AG04450 (cell line): ENCODE data around the gene DYNC1I1. TPM values are rescaled to one million over a fixed set of nuclear protein-coding genes. Genes with fewer than 3 reads are reported as not detected.

Source experiments
- CTCF ChIA-PET: fragments of 300-600, 350-600 bp; formaldehyde crosslinking; extraction: SDS; loops from one replicate; lab custom pipeline; 2022; ENCODE audit warnings: antibody characterized with exemption, inconsistent platforms; lab: Charles Lee
- POLR2A ChIA-PET: fragments of 350-600 bp; formaldehyde crosslinking; extraction: SDS; loops from one replicate; lab custom pipeline; 2021; ENCODE audit warnings: antibody characterized with exemption, inconsistent platforms; lab: Yijun Ruan, JAX
- DNase-seq: peaks from one replicate; pipeline ENCODE4 v3.0.0-alpha.2; 2011; ENCODE audit warnings: low read depth, low spot score
- H3K27ac ChIP-seq: one replicate; pipeline ENCODE4 v1.5.1; 2012; ENCODE audit warnings: low read depth, low read length, control low read depth
- H3K27me3 ChIP-seq: one replicate; pipeline ENCODE4 v1.6.0; 2012; ENCODE audit warnings: low read length; ENCODE audit not compliant: control insufficient read depth, insufficient read depth
- H3K4me3 ChIP-seq: 2 replicates; pipeline ENCODE4 v1.5.1; 2011; ENCODE audit warnings: mild to moderate bottlenecking, low read depth, low read length, control low read depth
- H3K9me3 ChIP-seq: 2 replicates; pipeline ENCODE4 v1.5.1; 2012; ENCODE audit warnings: low read length; ENCODE audit not compliant: control insufficient read depth, insufficient read depth
- polyA plus RNA-seq: library from polyadenylated mRNA; depleted of rRNA; stranded (reverse); fragments of >200 nt; gene quantifications from 2 replicates; pipeline ENCODE4 v1.2.3, GENCODE V29; 2011
- TF ChIP-seq, protein P1 (sequence below): IDR thresholded peaks from 2 replicates; pipeline ENCODE4 v1.5.1; 2011; ENCODE audit warnings: low read depth, low read length, control low read depth, inconsistent platforms

The DYNC1I1 gene
- polyA plus RNA-seq, 1 experiment: 0.06 TPM

GRCh38 chr7:95777269-95777668 is 4.9 kb downstream of the DYNC1I1 start:
- H3K27me3 ChIP-seq: peaks cover 11% of the 10 kb centered on the region
- ChIA-PET POLR2A (no interaction called here), CTCF (no interaction called here)
- TF ChIP-seq, protein P1, sequence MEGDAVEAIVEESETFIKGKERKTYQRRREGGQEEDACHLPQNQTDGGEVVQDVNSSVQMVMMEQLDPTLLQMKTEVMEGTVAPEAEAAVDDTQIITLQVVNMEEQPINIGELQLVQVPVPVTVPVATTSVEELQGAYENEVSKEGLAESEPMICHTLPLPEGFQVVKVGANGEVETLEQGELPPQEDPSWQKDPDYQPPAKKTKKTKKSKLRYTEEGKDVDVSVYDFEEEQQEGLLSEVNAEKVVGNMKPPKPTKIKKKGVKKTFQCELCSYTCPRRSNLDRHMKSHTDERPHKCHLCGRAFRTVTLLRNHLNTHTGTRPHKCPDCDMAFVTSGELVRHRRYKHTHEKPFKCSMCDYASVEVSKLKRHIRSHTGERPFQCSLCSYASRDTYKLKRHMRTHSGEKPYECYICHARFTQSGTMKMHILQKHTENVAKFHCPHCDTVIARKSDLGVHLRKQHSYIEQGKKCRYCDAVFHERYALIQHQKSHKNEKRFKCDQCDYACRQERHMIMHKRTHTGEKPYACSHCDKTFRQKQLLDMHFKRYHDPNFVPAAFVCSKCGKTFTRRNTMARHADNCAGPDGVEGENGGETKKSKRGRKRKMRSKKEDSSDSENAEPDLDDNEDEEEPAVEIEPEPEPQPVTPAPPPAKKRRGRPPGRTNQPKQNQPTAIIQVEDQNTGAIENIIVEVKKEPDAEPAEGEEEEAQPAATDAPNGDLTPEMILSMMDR: no peak
- H3K9me3 ChIP-seq: no peaks in the 10 kb centered on the region; the same call in 1 of the 2 replicates
- H3K27ac ChIP-seq: no peak overlapping the region
- DNase-seq: no peak
- no peak overlapping the region for H3K4me3 ChIP-seq

- no peak for DNase-seq
- Histone ChIP-seq H3K27me3 (no peaks in the 10 kb centered on the region), H3K4me3 (no peak overlapping the region), H3K9me3 (no peaks in the 10 kb centered on the region), H3K27ac (no peak overlapping the region)
- CTCF ChIA-PET: no interaction called here
- POLR2A ChIA-PET: no interaction called here
- TF ChIP-seq, protein P1: no peak
These were observed 8.3 kb downstream of the DYNC1I1 start for GRCh38 chr7:95780665-95781064.

DNA sequence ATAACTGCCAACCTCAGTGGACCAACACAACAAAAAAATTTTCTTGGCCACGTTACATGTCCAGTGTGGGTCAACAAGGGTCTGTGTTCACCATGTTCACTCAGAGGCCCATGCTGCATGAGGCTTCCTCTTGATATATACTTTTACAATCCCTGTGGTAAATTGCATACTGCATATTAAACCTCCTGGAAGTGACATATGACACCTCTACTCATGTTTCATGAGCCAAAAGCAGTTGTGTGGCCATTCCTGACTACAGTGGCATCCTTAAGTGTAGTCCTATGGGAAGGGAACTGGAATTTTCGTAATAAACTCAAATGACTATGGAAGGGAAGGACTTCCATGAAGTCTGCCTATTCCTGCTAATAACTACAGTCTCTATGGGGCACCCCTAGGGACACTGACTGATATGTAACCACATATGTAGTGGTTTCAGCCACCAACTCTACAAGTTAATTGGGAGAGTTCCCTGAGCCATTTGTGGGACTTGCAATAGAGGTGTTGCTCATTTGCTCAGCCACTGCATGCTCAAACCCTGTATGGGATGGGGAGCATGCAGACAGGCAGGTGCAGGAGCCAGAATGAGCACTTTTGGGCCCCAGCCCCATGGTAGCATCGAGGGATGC is 9.7 kb downstream of the DYNC1I1 start:
- TF ChIP-seq, protein P1: no peak
- Histone ChIP-seq H3K9me3 (no peaks in the 10 kb centered on the region), H3K4me3 (no peak overlapping the region), H3K27ac (no peak overlapping the region), H3K27me3 (no peaks in the 10 kb centered on the region)
- DNase-seq: no peak
- ChIA-PET CTCF (no interaction called here), POLR2A (no interaction called here)

GRCh38 chr7:95784796-95785195 is 12.4 kb downstream of the DYNC1I1 start:
- Histone ChIP-seq H3K9me3 (no peaks in the 10 kb centered on the region), H3K27ac (no peak overlapping the region), H3K4me3 (no peak overlapping the region), H3K27me3 (no peaks in the 10 kb centered on the region)
- POLR2A ChIA-PET: no interaction called here
- no peak for DNase-seq
- CTCF ChIA-PET: no interaction called here
- TF ChIP-seq, protein P1: no peak

DNA sequence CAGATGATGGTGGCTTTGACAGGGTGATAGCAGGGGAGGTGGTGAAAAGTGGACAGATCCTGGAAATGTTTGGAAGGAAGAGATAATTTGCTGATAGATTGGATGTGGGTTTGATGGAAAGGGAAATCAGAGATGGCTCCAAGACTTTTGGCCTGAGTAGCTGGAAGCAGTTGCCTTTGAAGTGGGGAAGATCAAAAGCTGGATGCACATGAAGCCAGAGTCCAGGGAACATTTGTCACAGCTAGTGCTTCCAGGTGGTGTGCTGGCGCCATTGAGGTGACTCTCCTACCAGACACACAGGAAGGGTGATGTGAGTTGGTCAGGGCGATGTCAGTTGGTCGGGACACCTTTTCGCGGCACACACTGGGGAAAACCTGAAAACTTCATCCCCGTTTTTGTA is 15.9 kb downstream of the DYNC1I1 start:
- H3K27me3 ChIP-seq: no peaks in the 10 kb centered on the region
- TF ChIP-seq, protein P1: no peak
- H3K27ac ChIP-seq: no peak overlapping the region
- POLR2A ChIA-PET: no interaction called here
- H3K4me3 ChIP-seq: no peak overlapping the region
- DNase-seq: no peak
- CTCF ChIA-PET: no interaction called here
- no peaks in the 10 kb centered on the region for H3K9me3 ChIP-seq
